ENCODE measurements around the gene MAP2K5.

- TF ChIP-seq CTCF (IDR thresholded peaks at IDR 0.05; ENCODE audit: low read depth, low read length) (no peak), POLR2A (IDR thresholded peaks at IDR 0.05; ENCODE audit: extremely low read depth, insufficient read length) (no peak), MYC (IDR thresholded peaks at IDR 0.05; ENCODE audit: low read depth, low read length) (no peak), MAX (IDR thresholded peaks at IDR 0.05; ENCODE audit: low read depth, low read length) (no peak)
Observed at GRCh38 chr15:67537771-67538170, 4.7 kb upstream of the MAP2K5 start.
